HG03108 (cell line): ENCODE data around the gene TM4SF5.

Experiments used
- ATAC-seq: cut with Tn5 transposase; IDR thresholded peaks from one replicate; pipeline ENCODE4 v1.9.1; 2021; ENCODE audit warnings: moderate library complexity; ENCODE audit not compliant: unreplicated experiment

TM4SF5 gene

DNA sequence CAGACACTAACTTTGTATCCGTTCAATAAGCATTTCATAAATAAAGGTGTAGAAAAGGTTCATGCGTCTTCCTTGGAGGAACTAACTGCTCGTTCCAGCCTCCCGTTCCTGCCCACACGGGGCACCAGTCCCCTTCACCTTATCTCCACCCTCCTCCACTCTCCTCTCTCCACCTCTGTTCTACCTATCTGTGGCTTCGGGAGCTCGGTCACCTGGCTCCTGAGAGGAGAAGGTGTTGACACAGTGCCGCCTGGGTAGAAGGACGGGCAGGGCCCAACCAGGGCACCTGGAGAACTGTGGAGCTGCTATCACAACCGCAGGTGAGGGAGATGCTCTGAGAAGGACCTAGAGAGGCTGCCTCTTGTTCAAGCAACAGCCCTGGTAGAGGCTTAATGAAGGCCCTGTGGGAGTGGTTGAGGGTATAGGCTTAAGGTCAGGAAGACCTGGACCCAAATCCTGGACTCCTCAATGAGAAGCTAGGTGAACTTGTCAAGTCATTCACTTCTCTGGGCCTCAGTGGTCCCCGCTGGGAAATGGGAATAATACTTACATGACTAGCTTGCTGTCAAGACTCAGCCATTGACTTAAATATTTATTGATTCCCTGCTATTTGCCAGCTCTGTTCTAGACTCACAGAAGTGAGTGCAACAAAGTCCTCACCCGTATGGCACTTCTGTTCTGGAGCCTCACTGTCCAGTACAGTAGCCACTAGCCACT lies 51.8 kb downstream of the TM4SF5 start:
- no peak for ATAC-seq

DNA sequence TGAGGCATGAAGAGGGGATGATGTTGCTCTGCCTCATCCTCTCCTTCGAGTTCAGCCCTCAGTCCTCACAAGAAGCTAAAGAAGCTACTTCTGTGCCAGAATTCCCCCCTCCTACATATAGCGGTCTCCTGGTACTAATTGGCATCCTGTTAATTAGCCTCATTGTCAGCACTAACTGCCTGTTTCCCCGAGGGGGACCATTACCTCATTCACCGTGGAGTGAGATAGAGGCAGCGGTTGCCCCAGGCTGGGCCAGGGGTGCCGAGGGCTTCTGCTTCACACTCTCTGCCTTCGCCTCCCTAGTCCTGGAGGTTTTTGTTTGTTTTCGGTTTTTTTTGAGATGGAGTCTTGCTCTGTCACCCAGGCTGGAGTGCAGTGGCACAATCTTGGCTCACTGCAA lies 55.7 kb downstream of the TM4SF5 start:
- ATAC-seq, result no peak

DNA sequence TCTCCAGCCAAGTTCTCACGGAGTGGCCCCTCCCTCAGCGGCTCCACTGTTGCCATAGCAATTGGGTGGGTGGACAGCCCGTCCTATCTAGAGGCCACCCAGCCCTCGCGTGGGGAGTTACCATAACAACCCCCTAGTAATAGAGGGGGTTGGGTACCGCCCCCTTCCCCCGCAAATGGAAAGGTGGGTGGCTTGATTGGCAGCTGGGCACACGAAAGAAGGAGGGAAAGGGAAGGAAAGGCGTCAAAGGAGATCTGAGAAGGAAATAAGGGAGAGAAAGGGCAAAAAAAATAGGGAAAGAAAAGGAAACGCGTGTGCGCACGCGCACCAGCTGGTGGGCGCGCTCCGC lies 61.1 kb downstream of the TM4SF5 start:
- peak; percentile 3 for ATAC-seq
